PC-9 (cell line): ENCODE data around the gene TUSC2.

Source experiments
- EZH2 ChIP-seq: fragments of 200-600 bp; sonication (generic); IDR thresholded peaks from 2 replicates; pipeline ENCODE4 v1.8.0; 2017; ENCODE audit warnings: antibody characterized with exemption, low read depth
- TF ChIP-seq, protein P1 (sequence below): fragments of 200-600 bp; sonication (generic); conservative IDR thresholded peaks from 2 replicates; pipeline ENCODE4 v1.6.1; 2017; ENCODE audit warnings: mixed run types, antibody characterized with exemption, mild to moderate bottlenecking, moderate library complexity

DNA sequence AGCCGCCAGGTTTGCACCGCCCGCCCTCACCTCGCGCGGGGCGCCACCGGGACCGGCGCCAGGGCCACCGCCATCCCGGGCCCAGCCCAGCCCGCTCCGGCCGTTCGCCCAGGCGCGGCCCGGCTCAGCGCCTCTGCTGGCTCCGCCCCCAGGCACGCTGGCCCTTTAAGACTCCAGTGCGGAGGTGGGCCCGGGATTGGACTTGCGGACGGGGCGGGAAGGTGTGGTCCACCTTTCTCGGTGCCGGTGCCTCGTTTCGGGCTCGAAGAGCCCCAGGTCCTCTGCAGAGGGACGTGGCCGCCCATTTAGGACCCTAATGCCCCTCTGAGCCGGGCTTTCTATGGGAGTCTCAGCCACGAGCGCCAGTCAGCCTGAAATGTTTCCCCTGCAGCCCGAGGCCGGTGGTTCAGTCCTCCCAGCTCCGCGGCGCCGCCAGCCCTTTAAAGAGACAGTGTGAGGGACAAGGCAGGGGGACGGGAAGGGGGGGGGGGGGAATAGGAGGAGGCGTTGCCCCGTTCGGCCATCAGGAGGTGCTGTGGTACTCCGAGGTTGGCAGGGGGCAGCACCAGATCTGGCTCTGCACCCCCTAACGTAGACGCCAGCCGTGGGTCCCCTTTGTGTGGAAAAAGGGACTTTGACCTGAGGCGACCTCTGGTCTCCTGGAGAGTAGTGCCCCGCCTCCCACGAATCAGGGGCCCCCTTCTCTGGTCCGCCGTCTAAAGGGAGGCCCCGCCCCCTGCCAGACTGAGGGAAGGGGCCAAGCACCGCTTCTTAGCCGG is 6.5 kb downstream of the TUSC2 start:
- TF ChIP-seq, protein P1, sequence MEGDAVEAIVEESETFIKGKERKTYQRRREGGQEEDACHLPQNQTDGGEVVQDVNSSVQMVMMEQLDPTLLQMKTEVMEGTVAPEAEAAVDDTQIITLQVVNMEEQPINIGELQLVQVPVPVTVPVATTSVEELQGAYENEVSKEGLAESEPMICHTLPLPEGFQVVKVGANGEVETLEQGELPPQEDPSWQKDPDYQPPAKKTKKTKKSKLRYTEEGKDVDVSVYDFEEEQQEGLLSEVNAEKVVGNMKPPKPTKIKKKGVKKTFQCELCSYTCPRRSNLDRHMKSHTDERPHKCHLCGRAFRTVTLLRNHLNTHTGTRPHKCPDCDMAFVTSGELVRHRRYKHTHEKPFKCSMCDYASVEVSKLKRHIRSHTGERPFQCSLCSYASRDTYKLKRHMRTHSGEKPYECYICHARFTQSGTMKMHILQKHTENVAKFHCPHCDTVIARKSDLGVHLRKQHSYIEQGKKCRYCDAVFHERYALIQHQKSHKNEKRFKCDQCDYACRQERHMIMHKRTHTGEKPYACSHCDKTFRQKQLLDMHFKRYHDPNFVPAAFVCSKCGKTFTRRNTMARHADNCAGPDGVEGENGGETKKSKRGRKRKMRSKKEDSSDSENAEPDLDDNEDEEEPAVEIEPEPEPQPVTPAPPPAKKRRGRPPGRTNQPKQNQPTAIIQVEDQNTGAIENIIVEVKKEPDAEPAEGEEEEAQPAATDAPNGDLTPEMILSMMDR: peak; percentile 62
- TF ChIP-seq EZH2: no peak
